Measurements from ENCODE around the gene IL5RA. TPM values are rescaled to one million over a fixed set of nuclear protein-coding genes. Genes with fewer than 3 reads are reported as not detected.

The IL5RA gene
- total RNA-seq, 3 donors from 2014 or later: 0.14 to 0.57 (median 0.24) TPM

DNA sequence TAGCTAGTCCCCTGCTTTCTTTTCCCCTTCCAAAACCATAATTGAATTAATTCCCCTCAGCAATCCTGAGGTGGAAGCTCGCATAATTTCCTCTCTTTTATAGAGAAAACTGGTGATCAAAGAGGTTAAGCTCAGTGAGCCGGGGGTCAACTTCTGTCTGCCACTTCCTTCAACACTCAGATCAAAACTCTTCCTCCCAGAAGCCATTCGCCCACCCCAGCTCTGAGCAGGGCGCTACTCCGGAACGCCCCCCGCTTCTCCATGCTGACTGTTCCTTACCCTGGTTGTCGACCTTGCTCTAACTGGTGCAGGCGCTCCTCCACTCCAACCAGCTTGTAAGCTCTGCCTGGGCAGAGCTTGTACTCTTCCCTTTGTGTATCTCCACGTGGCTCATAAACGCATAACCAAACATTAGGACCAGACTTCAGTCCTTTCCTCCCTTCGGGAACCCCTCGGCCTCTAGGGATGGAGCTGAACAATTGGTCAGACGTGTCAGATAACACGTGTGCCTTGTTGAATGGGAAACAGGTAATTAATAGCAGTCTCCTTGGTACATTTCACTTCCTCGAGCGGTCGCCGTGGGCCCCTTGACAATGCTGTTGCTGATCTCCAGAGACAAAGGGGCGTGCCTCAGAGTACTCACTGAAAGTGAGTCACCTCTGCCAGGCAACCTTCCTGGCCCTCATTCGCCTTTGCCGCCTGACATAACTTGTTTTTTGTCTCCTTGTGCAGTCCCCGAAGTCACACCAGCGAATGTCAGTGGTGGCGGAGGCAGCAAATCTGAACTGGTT, 71.8 kb downstream of the IL5RA start:
- intact Hi-C loops (cut with DNase I, micrococcal nuclease): no loop called here
- ATAC-seq (no peak), DNase-seq (no peak)
- Histone ChIP-seq H3K36me3 (ENCODE audit: low read depth) (no peaks in the 10 kb centered on the region), H3K4me1 (ENCODE audit: low read depth) (no peaks in the 10 kb centered on the region), H3K9me3 (no peaks in the 10 kb centered on the region), H3K4me3 (no peak overlapping the region)
- TF ChIP-seq, protein P1, sequence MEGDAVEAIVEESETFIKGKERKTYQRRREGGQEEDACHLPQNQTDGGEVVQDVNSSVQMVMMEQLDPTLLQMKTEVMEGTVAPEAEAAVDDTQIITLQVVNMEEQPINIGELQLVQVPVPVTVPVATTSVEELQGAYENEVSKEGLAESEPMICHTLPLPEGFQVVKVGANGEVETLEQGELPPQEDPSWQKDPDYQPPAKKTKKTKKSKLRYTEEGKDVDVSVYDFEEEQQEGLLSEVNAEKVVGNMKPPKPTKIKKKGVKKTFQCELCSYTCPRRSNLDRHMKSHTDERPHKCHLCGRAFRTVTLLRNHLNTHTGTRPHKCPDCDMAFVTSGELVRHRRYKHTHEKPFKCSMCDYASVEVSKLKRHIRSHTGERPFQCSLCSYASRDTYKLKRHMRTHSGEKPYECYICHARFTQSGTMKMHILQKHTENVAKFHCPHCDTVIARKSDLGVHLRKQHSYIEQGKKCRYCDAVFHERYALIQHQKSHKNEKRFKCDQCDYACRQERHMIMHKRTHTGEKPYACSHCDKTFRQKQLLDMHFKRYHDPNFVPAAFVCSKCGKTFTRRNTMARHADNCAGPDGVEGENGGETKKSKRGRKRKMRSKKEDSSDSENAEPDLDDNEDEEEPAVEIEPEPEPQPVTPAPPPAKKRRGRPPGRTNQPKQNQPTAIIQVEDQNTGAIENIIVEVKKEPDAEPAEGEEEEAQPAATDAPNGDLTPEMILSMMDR (IDR thresholded peaks at IDR 0.05): no peak

DNA sequence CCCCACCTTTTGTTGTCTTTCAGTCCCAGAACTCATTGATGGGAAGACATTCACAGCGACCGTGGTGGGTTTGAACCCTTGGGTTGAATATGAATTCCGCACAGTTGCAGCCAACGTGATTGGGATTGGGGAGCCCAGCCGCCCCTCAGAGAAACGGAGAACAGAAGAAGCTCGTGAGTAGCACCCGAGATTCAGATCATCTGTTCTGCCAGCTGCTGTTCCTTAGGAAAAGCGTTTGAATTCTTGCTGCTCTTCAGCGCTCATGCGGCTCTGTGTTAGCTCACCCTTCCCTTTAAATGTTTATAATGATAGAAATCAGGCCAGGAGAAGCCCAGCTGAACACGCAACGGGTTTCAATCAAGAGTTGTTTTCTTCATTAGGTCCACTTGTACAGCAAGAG, 73.0 kb downstream of the IL5RA start:
- no peak overlapping the region for H3K4me3 ChIP-seq
- intact Hi-C loops (cut with DNase I, micrococcal nuclease): no loop called here
- no peak for ATAC-seq

DNA sequence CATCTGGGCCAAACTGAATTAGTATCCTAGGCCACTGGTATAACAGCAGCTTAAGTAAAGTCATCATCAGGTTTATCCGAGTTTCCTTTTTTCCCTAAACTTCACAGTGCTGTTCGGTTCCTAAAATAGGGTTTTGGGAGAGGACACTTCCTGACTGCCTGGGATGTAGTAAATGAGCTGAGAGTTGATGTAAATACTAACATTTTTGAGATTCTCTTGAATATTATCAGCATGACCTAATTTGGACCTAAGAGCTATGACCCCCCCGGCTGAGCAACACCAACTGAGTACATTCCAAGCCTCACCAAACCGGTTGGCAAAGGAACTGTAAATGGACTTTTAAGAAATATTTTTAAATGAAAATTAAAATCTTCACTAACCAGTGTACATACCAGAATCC, 78.8 kb downstream of the IL5RA start:
- Histone ChIP-seq H3K36me3 (ENCODE audit: low read depth) (no peaks in the 10 kb centered on the region), H3K9me3 (no peaks in the 10 kb centered on the region), H3K4me1 (ENCODE audit: low read depth) (no peaks in the 10 kb centered on the region), H3K4me3 (no peak overlapping the region)
- TF ChIP-seq, protein P1 (IDR thresholded peaks at IDR 0.05): no peak
- intact Hi-C loops (cut with DNase I, micrococcal nuclease): no loop called here
- ATAC-seq (no peak), DNase-seq (no peak)

More for the DNA sequence above, 73.0 kb downstream of the IL5RA start:
- no peak for DNase-seq
- no peaks in the 10 kb centered on the region for H3K36me3 ChIP-seq (ENCODE audit: low read depth)
- no peaks in the 10 kb centered on the region for H3K4me1 ChIP-seq (ENCODE audit: low read depth)
- TF ChIP-seq, protein P1 (IDR thresholded peaks at IDR 0.05): no peak
- no peaks in the 10 kb centered on the region for H3K9me3 ChIP-seq

DNA sequence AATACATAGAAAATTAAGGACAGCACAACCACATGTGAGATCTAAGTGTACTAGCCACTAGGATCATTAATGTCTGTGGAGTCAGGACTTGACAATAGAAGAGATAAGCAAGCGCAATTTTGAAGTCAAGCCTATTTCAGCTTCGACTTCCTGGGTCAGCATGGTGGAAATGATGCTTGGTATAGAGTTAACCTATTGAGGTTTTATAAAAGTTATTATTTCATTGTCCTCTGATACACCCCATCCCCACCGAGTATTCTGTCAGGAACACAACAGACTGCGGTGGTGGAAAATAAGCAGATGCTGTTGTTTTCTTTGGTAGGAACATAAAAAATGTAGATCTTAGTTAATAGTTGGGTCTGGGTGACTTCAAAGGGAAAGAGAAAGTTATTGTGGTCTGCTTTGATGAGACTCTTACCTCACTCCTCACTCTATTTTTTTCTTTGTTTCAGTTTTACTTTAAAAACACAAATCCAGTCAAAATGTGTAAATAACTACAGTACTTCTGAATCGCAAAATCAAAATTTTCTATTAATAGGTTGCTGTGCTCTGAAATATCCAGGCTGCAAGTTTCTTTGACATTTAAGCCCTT, 82.1 kb downstream of the IL5RA start:
- Histone ChIP-seq H3K4me1 (ENCODE audit: low read depth) (no peaks in the 10 kb centered on the region), H3K9me3 (no peaks in the 10 kb centered on the region), H3K4me3 (no peak overlapping the region), H3K36me3 (ENCODE audit: low read depth) (no peaks in the 10 kb centered on the region)
- TF ChIP-seq, protein P1 (IDR thresholded peaks at IDR 0.05): no peak
- no peak for DNase-seq
- ATAC-seq: no peak
- intact Hi-C loops (cut with DNase I, micrococcal nuclease): no loop called here

DNA sequence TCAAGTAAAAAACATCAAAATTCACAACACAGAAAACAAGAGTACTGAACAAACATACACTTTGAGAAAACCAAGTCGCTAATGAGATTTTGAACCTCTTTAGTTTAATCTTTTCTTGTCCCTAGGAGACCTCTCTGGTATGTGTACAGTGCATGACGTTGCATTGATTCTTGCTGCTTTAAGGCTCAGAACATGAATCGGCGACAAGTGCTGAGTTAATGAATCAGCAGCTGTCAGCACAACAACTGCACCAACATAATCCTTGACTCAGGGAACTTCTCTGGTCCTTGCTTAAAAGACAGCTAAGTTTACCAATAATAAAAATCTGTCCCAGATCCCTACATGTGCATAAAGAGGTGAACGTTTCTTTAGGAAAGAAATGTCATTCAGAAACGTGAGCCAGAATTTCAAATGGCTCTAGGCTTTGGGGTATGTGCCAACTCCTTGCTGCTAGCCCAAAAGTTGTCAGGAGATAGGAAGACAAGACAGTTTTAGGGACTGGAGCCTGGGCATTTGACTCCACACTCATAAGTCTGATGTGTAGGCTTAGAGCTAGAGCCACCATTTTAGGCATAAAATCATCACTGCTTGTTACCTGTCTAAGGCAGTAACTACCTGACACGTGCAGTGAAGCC, 86.9 kb downstream of the IL5RA start:
- TF ChIP-seq, protein P1 (IDR thresholded peaks at IDR 0.05): no peak
- no peak for DNase-seq
- Histone ChIP-seq H3K4me1 (ENCODE audit: low read depth) (no peaks in the 10 kb centered on the region), H3K36me3 (ENCODE audit: low read depth) (no peaks in the 10 kb centered on the region), H3K4me3 (no peak overlapping the region), H3K9me3 (no peaks in the 10 kb centered on the region)
- intact Hi-C loops (cut with DNase I, micrococcal nuclease): no loop called here
- no peak for ATAC-seq
